Omental fat pad (tissue), 4 donors: ENCODE results near the gene SDCBP2. TPM values are rescaled to one million over a fixed set of nuclear protein-coding genes. Genes with fewer than 3 reads are reported as not detected.
A peak's percentile ranks its signal among the peaks of the same experiment; 100 is the strongest.

Experiments
- ATAC-seq: fragments of 150-250 bp; one replicate; pipeline ENCODE4 v1.9.1; 2016; ENCODE audit warnings: mild to moderate bottlenecking, moderate library complexity; ENCODE audit not compliant: low FRiP score
- DNase-seq: peaks from one replicate; pipeline ENCODE4 v3.0.0-alpha.2; 2019; ENCODE audit warnings: low spot score
- total RNA-seq, 4 donors: library from RNA; depleted of rRNA; stranded (reverse); fragments of >200 nt; gene quantifications; one replicate each; pipeline ENCODE4 v1.1.0, GENCODE V29; 2016
- TF ChIP-seq, protein P1 (sequence below), 3 donors: fragments of 450-650 bp; IDR thresholded peaks; one replicate each; pipeline ENCODE4 v1.5.1; 2016 to 2017; ENCODE audit warnings: antibody characterized with exemption in 3 of 3, mild to moderate bottlenecking in 3 of 3, moderate library complexity in 2 of 3

The SDCBP2 gene
- total RNA-seq, 4 donors from 2014 or later: 7.7 to 18.0 (median 9.8) TPM

DNA sequence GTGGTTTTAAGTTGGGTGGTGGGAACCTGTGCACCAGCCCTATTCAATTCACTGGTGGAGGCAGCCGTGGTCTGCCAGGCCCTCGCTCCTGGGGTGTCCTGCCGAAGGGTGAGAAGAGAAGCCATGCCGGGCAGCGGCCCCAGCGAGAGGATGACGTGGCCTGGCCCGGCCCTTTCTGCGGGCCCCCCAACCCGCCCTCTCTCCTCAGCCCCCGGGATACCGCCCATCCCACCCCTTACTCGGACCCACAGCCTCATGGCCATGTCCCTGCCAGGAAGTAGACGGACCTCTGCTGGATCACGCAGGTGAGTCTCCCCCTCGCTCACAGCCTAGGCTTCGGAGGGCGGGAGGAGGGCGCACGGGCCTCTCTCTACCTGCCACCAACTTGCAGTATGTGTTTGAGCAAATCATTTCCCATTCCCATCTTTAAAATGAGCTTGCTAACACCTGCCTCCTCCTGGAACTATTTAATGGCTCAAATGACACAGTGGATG is 32.8 kb downstream of the SDCBP2 start:
- DNase-seq (no peak), ATAC-seq (no peak)
- TF ChIP-seq, protein P1, sequence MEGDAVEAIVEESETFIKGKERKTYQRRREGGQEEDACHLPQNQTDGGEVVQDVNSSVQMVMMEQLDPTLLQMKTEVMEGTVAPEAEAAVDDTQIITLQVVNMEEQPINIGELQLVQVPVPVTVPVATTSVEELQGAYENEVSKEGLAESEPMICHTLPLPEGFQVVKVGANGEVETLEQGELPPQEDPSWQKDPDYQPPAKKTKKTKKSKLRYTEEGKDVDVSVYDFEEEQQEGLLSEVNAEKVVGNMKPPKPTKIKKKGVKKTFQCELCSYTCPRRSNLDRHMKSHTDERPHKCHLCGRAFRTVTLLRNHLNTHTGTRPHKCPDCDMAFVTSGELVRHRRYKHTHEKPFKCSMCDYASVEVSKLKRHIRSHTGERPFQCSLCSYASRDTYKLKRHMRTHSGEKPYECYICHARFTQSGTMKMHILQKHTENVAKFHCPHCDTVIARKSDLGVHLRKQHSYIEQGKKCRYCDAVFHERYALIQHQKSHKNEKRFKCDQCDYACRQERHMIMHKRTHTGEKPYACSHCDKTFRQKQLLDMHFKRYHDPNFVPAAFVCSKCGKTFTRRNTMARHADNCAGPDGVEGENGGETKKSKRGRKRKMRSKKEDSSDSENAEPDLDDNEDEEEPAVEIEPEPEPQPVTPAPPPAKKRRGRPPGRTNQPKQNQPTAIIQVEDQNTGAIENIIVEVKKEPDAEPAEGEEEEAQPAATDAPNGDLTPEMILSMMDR (IDR thresholded peaks at IDR 0.05): no peak

DNA sequence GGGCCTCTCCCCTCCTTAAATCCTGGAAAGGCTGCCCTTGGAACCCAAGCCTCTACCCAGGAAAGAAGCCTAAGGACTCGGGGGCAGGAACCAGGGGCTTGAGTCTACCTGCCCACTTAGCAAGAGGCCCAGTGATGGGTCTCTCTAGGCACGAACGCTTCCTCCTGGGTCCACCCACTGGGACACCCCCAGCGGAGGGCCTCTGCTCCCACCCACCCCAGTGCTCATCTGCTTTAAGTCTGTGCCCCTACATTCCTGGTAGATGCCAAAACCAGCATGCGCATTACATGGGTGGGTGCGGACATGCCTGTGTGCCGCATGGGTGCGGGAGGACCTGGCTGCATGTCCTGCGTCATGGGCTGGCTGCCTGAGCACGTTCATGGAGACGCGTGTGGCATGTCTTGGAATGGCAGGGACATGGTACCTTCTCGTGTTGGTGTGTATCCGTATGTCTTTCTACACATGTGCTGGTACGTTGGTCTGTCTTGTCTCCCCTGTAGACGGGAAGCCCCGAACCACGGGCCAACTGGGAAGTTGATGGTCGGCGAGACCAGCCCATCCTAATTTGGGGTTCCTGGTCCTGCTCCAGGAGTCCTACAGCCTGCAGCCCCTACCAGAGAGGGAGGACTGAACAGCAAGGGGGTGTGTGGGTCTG is 33.5 kb downstream of the SDCBP2 start:
- TF ChIP-seq, protein P1 (IDR thresholded peaks at IDR 0.05): no peak
- DNase-seq (no peak), ATAC-seq (no peak)

DNA sequence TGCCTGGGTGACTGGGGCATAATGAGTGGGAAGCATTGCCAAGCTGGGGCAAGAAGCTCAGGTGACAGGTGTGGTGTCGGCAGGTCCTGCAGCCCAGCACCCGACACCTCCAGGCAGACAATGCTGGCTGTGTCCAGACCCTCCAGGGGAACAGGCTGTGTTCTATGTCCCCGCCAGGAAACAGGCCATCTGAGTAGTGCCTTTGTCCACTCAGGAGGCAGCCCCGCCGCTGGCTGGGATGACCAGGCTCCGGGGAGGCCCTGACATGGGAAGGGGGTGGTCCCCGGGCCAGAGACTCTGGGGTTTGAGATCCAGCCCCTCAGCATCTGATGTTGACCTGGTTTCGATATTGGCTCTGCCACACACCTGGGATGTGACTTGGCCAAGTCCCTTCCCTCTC is 34.4 kb downstream of the SDCBP2 start:
- ATAC-seq (no peak), DNase-seq (no peak)

DNA sequence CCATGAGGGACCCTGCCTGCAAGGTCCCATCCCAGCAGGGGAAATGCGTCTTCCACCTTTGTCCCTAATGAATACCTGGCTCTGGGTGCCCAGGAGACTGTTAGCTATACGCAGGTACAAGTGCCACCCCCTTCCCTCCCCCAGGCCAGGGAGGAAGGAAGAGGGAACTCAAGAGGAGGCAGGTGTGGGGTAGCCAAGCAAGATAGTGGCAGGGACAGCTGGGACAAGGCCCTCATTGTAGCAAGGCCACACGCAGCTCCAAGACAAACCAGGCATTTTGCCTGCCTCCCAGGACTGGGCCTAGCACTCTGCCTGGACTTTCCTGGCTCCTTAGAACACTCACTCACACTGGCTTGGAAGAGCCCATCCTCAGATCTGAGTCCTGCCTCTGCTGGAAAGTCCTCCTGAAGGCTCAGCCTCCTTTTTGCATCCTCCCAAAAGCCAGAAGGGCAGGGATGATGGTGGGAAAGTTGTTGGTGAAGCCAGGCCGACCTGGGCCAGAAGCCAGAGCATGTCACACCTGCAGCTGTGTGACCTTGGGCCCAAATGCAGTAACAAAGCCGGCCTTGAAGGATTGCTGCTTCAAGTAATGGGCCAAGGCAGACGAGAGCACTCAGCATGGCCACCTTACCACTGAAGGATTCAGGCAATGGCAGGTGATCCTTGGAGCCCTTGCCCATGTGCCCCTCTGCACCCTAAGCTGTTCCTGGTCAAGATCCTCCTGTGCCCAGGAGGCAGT is 35.1 kb downstream of the SDCBP2 start:
- TF ChIP-seq, protein P1 (IDR thresholded peaks at IDR 0.05): no peak
- ATAC-seq (no peak), DNase-seq (no peak)

More for the DNA sequence above, 34.4 kb downstream of the SDCBP2 start:
- TF ChIP-seq, protein P1 (IDR thresholded peaks at IDR 0.05): no peak

DNA sequence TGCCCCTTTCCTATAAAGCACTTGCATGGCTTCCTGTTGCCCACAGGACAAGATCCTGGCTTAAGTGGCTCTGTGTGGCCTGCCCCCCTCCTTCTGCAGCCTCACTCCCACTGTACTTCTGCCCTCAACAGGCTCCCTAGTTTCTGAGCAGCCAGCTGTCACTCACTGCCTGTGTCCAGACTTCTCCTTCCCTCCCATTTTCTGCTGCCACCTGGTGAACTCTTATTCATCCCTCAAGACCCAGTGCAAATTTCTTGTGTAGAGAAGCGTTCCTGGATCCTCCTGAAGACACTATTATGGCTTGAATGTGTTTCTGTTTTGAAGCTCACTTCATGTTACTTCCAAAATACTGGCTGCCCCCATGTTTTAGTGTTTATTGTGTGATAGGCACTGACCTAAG is 36.3 kb downstream of the SDCBP2 start:
- no peak for ATAC-seq
- DNase-seq: no peak
- TF ChIP-seq, protein P1 (IDR thresholded peaks at IDR 0.05): no peak

DNA sequence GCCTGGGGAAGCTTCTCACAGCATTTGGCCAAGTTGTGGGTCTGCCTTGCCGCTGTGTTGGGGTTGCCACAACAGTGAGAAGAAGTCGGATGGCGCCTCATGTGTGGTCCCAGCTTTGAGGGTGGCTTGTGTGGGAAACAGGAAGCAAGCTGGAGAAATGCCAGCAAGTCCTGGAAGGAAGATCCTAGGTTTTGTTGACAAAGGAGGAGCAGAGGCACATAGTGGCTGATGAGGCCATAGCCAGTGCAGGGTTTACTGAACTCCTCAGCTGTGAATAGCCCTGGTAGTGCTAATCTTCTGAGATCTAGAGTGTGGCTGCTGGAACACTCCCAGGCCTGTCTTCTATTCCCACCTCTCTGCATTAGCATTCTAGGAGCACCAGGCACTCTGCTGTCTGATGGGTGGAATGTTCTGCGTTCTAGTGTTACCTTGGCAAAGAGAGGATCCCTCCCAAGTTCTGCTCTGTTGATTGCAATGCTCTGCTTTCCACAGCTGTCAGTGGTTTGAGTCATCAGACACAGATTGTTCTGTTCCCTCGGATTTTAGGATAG is 37.7 kb downstream of the SDCBP2 start:
- DNase-seq (no peak), ATAC-seq (peak; percentile 63)
- TF ChIP-seq, protein P1 (IDR thresholded peaks at IDR 0.05): no peak
